NCI-H2196 treated with DMSO at 0.1 percent for 48 hours (cell line): ENCODE results near the gene GPR45.
A peak's percentile ranks its signal among the peaks of the same experiment; 100 is the strongest.

ENCODE experiments used
- DNase-seq: peaks from one replicate; lab custom pipeline; 2025; ENCODE audit not compliant: unreplicated experiment; lab: John Stamatoyannopoulos, UW

GPR45 gene

GRCh38 chr2:105254531-105255210, 13.1 kb downstream of the GPR45 start:
- DNase-seq, result no peak

GRCh38 chr2:105255979-105256378, 14.4 kb downstream of the GPR45 start:
- no peak for DNase-seq

- DNase-seq, result no peak
Observed at GRCh38 chr2:105256431-105257047, 15.0 kb downstream of the GPR45 start.

- DNase-seq, result no peak
Observed at GRCh38 chr2:105257981-105258380, 16.4 kb downstream of the GPR45 start.

GRCh38 chr2:105258835-105259350, 17.4 kb downstream of the GPR45 start:
- DNase-seq, result no peak

GRCh38 chr2:105261061-105261460, 19.5 kb downstream of the GPR45 start:
- DNase-seq, result no peak

GRCh38 chr2:105262651-105263091, 21.1 kb downstream of the GPR45 start:
- DNase-seq, result no peak

GRCh38 chr2:105269426-105269825, 27.9 kb downstream of the GPR45 start:
- DNase-seq, result no peak

- DNase-seq, result no peak
Observed at GRCh38 chr2:105271393-105272045, 30.0 kb downstream of the GPR45 start.

GRCh38 chr2:105272176-105272575, 30.6 kb downstream of the GPR45 start:
- DNase-seq, result no peak

GRCh38 chr2:105274046-105274445, 32.5 kb downstream of the GPR45 start:
- no peak for DNase-seq

GRCh38 chr2:105278654-105279053, 37.1 kb downstream of the GPR45 start:
- DNase-seq, result no peak

GRCh38 chr2:105279126-105279525, 37.6 kb downstream of the GPR45 start:
- DNase-seq, result no peak

GRCh38 chr2:105280281-105280680, 38.7 kb downstream of the GPR45 start:
- DNase-seq, result no peak

- DNase-seq, result no peak
Observed at GRCh38 chr2:105283532-105283931, 42.0 kb downstream of the GPR45 start.

GRCh38 chr2:105287692-105288091, 46.1 kb downstream of the GPR45 start:
- peak; percentile 13 for DNase-seq

GRCh38 chr2:105288133-105288532, 46.6 kb downstream of the GPR45 start:
- DNase-seq, result no peak

GRCh38 chr2:105290981-105291660, 49.6 kb downstream of the GPR45 start:
- DNase-seq, result no peak

- DNase-seq, result no peak
Observed at GRCh38 chr2:105291981-105292380, 50.4 kb downstream of the GPR45 start.
